ENCODE results near the gene PPP1R12A. TPM values are rescaled to one million over a fixed set of nuclear protein-coding genes. Genes with fewer than 3 reads are reported as not detected.

The PPP1R12A gene
- total RNA-seq, 1 experiment from 2014 or later, result 69.9 TPM

GRCh38 chr12:79911889-79912656 is 22.8 kb downstream of the PPP1R12A start:
- H2AFZ ChIP-seq, result no peak overlapping the region
- no peaks in the 10 kb centered on the region for H3K4me1 ChIP-seq (replicated peaks; ENCODE audit: insufficient read depth)
- intact Hi-C loops (cut with micrococcal nuclease; ENCODE audit: unreplicated experiment), result no loop called here
- no peak overlapping the region for H3K27ac ChIP-seq
- no peaks in the 10 kb centered on the region for H3K9me2 ChIP-seq (ENCODE audit: insufficient read depth)
- POLR2A ChIA-PET (ENCODE audit: unreplicated experiment), result no interaction called here
- TF ChIP-seq CTCF (conservative IDR thresholded peaks at IDR 0.05) (no peak), EZH2 (IDR thresholded peaks at IDR 0.05; ENCODE audit: low read depth) (no peak)
- no peaks in the 10 kb centered on the region for H3K9me3 ChIP-seq (ENCODE audit: insufficient read depth, low read depth)
- H3K36me3 ChIP-seq (ENCODE audit: low read depth), result no peaks in the 10 kb centered on the region
- H3K27me3 ChIP-seq (ENCODE audit: insufficient read depth, low read depth), result no peaks in the 10 kb centered on the region
- H3K4me3 ChIP-seq, result no peak overlapping the region
- BruUV-seq (replicated peaks), result no TSS peak
- H3K79me2 ChIP-seq (ENCODE audit: low read depth), result peaks cover 92% of the 10 kb centered on the region
- no peak overlapping the region for H3K4me2 ChIP-seq
- no peak for DNase-seq
- peaks cover 4% of the 10 kb centered on the region for H4K20me1 ChIP-seq (ENCODE audit: insufficient read depth)
- CTCF ChIA-PET, result no interaction called here
- no peaks in the 10 kb centered on the region for H3F3A ChIP-seq (ENCODE audit: insufficient read depth, low read depth)

DNA sequence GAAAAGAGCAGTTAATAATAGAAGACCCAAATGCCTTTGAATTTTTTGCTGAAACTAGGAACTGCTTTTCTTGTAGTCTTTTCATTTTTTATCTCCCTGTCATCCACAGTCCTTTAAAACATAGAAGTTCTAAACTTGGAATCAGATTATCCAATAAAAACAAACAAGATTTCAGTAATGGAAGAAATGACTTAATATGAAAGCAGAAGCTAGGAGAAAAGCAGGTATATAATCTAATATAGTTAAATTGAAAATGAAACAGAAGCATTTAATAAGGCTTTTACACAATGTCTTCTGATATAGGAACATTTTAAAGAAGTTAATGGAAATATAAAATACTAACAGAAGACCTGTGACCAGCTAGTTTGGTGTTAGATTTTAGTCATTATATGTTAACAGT is 26.5 kb downstream of the PPP1R12A start:
- ChIA-PET CTCF (no interaction called here), POLR2A (ENCODE audit: unreplicated experiment) (no interaction called here)
- no peak overlapping the region for H3K27ac ChIP-seq
- no peak overlapping the region for H3K4me2 ChIP-seq
- H3K9me3 ChIP-seq (ENCODE audit: insufficient read depth, low read depth), result no peaks in the 10 kb centered on the region
- H3K36me3 ChIP-seq (ENCODE audit: low read depth), result no peaks in the 10 kb centered on the region
- H3K4me1 ChIP-seq (replicated peaks; ENCODE audit: insufficient read depth), result no peaks in the 10 kb centered on the region
- no peak for TF ChIP-seq EZH2 (IDR thresholded peaks at IDR 0.05; ENCODE audit: low read depth)
- no peak for TF ChIP-seq CTCF (conservative IDR thresholded peaks at IDR 0.05)
- H3K9me2 ChIP-seq (ENCODE audit: insufficient read depth), result no peaks in the 10 kb centered on the region
- H3K4me3 ChIP-seq, result no peak overlapping the region
- peaks cover 7% of the 10 kb centered on the region for H4K20me1 ChIP-seq (ENCODE audit: insufficient read depth)
- H3K27me3 ChIP-seq (ENCODE audit: insufficient read depth, low read depth), result no peaks in the 10 kb centered on the region
- DNase-seq, result no peak
- intact Hi-C loops (cut with micrococcal nuclease; ENCODE audit: unreplicated experiment), result no loop called here
- no peaks in the 10 kb centered on the region for H3F3A ChIP-seq (ENCODE audit: insufficient read depth, low read depth)
- peaks cover 91% of the 10 kb centered on the region for H3K79me2 ChIP-seq (ENCODE audit: low read depth)
- H2AFZ ChIP-seq, result no peak overlapping the region
- BruUV-seq (replicated peaks), result no TSS peak

DNA sequence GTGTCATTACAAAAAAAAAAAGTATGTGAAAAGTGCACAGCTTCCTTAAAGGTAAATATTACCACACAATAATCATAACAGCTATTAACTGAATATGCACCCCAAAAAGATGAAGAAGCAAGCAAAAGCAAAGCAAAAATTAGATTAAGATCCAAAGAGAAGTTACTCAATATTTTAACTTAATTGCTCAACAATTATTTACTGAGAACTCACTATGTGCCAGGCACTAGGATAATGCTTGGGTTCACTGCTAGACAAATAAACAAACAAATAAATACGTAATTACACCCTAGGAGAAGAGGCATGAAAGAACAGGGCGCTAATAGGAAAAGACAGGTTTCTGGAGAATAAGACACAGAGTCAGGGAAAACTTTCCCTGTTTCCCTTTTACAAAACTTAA is 33.4 kb downstream of the PPP1R12A start:
- H4K20me1 ChIP-seq (ENCODE audit: insufficient read depth), result peaks cover 11% of the 10 kb centered on the region; the same call in 1 of the 2 replicates
- intact Hi-C loops (cut with micrococcal nuclease; ENCODE audit: unreplicated experiment), result no loop called here
- H3K9me3 ChIP-seq (ENCODE audit: insufficient read depth, low read depth), result no peaks in the 10 kb centered on the region
- POLR2A ChIA-PET (ENCODE audit: unreplicated experiment), result no interaction called here
- TF ChIP-seq EZH2 (IDR thresholded peaks at IDR 0.05; ENCODE audit: low read depth) (no peak), CTCF (conservative IDR thresholded peaks at IDR 0.05) (no peak)
- H3K9me2 ChIP-seq (ENCODE audit: insufficient read depth), result no peaks in the 10 kb centered on the region; the same call in 1 of the 2 replicates
- BruUV-seq (replicated peaks), result no TSS peak
- no peak for DNase-seq
- H3K36me3 ChIP-seq (ENCODE audit: low read depth), result 0 out of 2 replicates have a peak, but pooled peaks cover 6% of the 10 kb centered on the region
- CTCF ChIA-PET, result no interaction called here
- H3K4me2 ChIP-seq, result no peak overlapping the region
- no peak overlapping the region for H3K27ac ChIP-seq
- no peaks in the 10 kb centered on the region for H3F3A ChIP-seq (ENCODE audit: insufficient read depth, low read depth)
- peaks cover 89% of the 10 kb centered on the region for H3K79me2 ChIP-seq (ENCODE audit: low read depth)
- no peak overlapping the region for H3K4me3 ChIP-seq
- H3K4me1 ChIP-seq (replicated peaks; ENCODE audit: insufficient read depth), result no peaks in the 10 kb centered on the region
- no peaks in the 10 kb centered on the region for H3K27me3 ChIP-seq (ENCODE audit: insufficient read depth, low read depth)
- H2AFZ ChIP-seq, result no peak overlapping the region

Data from PC-9 (cell line).